Pancreas (tissue), 10 donors: ENCODE results near the gene HSD11B1L. TPM values are rescaled to one million over a fixed set of nuclear protein-coding genes. Genes with fewer than 3 reads are reported as not detected.

Experiments used
- ATAC-seq, 4 donors: fragments of 200-7000 bp; cut with Tn5 transposase; one replicate each; pipeline versions ENCODE4 v1.8.0 to v1.9.1; 2020; ENCODE audit warnings: mild to moderate bottlenecking in 4 of 4, moderate library complexity in 4 of 4
- DNase-seq, 6 donors: peaks; one replicate each; pipeline ENCODE4 v3.0.0-alpha.2; 2020
- FAIRE-seq: peaks from 2 replicates; lab custom pipeline; 2012; peaks lifted over from hg19 to GRCh38; lab: Jason Lieb, UNC
- H3K27ac ChIP-seq, 4 donors: fragments of 200-600 bp; sonication (generic); 1 replicate in 3 of 4; 2 replicates in 1 of 4; pipeline versions ENCODE4 v1.5.0 to v1.8.0; 2020
- H3K27me3 ChIP-seq, 4 donors: fragments of 200-600 bp; one replicate each; pipeline ENCODE4 v1.8.0; 2021
- H3K36me3 ChIP-seq, 3 donors: fragments of 200-600 bp; sonication (generic) in 1 of 3; one replicate each; pipeline versions ENCODE4 v1.5.0 to v1.8.0; 2020 to 2021
- H3K4me1 ChIP-seq, 3 donors: fragments of 200-600 bp; one replicate each; pipeline ENCODE4 v1.8.0; 2021
- H3K4me3 ChIP-seq, 4 donors: fragments of 200-600 bp; sonication (generic) in 2 of 4; one replicate each; pipeline versions ENCODE4 v1.5.0 to v1.8.0; 2020 to 2021
- H3K9me3 ChIP-seq, 4 donors: fragments of 200-600 bp; one replicate each; pipeline ENCODE4 v1.8.0; 2021
- WGBS, 2 donors: extraction: QIAGEN DNeasy Blood & Tissue Kit; methylation state at CpG; one replicate each; pipeline ENCODE4 v1.1.7; 2013; 5-methylcytosine and 5-hydroxymethylcytosine counted together
- intact Hi-C, 3 donors: fragments of 100-400 bp; cut with DNase I; formaldehyde crosslinking; loops; one replicate each; pipeline versions ENCODE4 v1.11.1 to v1.14.2; 2022
- polyA plus RNA-seq, 2 donors: library from polyadenylated mRNA; stranded (reverse); fragments of 200-250 nt; gene quantifications; one replicate each; pipeline ENCODE4 v1.2.3, GENCODE V29; 2013
- total RNA-seq, 6 donors: library from RNA; stranded (reverse); fragmentation: NEBNext Ultra II Directional in 4 of 6; extraction: Animal tissue kit (Norgen Biotek cat#: 25700) in 4 of 6; gene quantifications; one replicate each; pipeline versions ENCODE4 v1.2.1 to v1.2.4, GENCODE V29; 2021 to 2023
- TF ChIP-seq, protein P1 (sequence below), 4 donors: fragments of 200-600 bp; sonication (generic) in 3 of 4; IDR thresholded peaks; one replicate each; pipeline versions ENCODE4 v1.5.0 to v1.8.0; 2021; ENCODE audit warnings: antibody characterized with exemption in 4 of 4
- donor health status: healthy with polysubstance abuse.
- donor health status: DM: no; HTN: no; CAD: no; lungs with moderate emphysema.
- donor health status: DM: no; HTN: no; CAD: no.
- donor health status: control.
- donor health status: control.
- donor health status: Bipolar disorder and iron deficiency.
- donor health status: DM: yes; HTN: yes; CAD: no.
- donor health status: DM: no; HTN: no; CAD: no.
- donor health status: DM: no; HTN: no; CAD: no.
- donor health status: DM: yes; HTN: yes; CAD: no.

Gene HSD11B1L
- total and polyA plus RNA-seq, 8 donors: 2.1 to 16.9 (median 3.9) TPM

DNA sequence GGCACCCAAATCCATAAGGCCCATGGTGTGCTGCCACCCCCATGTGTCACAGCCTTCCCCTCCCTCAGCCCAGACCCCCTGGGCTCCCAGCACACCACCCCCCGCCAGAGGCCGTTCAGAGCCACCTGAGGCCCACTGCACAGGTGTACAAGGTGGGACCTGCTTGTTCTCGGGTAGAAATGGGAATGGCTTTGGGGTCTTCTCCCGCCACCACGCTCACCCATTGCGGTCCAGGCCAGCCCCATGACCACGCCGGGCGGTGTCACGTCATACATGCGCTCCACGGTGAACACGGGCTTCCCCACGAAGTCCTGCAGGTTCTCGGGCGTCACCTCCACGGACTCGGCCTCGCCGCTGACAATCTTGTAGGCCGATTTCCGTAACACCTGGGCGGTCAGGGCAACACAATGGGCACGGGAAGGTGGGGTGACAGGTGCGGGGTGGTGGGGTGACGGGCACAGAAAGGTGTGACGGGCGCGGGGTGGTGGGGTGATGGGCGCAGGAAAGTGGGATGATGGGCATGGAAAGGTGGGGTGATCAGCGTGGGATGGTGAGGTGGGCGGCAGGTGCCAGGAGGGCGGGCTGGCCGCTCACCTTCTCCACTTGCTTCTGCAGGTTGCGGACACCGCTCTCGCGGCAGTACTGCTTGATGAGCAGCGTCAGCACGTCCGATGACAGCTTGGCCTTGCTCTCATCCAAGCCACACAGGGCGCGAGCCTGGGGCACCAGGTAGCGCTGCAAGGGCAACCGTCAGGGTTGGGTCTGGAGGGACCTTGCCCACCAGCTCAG, 13.5 kb downstream of the HSD11B1L start:
- Histone ChIP-seq H3K4me1 (peaks cover 0 to 7% (median 6%) of the 10 kb centered on the region in 3 donors), H3K9me3 (no peaks in the 10 kb centered on the region), H3K4me3 (no peak overlapping the region), H3K27ac (no peak overlapping the region), H3K36me3 (peaks cover 0 to 62% (median 46%) of the 10 kb centered on the region in 3 donors), H3K27me3 (no peaks in the 10 kb centered on the region)
- peak in 4 of 6 donors; percentile 21 to 77 (median 52) for DNase-seq
- TF ChIP-seq, protein P1, sequence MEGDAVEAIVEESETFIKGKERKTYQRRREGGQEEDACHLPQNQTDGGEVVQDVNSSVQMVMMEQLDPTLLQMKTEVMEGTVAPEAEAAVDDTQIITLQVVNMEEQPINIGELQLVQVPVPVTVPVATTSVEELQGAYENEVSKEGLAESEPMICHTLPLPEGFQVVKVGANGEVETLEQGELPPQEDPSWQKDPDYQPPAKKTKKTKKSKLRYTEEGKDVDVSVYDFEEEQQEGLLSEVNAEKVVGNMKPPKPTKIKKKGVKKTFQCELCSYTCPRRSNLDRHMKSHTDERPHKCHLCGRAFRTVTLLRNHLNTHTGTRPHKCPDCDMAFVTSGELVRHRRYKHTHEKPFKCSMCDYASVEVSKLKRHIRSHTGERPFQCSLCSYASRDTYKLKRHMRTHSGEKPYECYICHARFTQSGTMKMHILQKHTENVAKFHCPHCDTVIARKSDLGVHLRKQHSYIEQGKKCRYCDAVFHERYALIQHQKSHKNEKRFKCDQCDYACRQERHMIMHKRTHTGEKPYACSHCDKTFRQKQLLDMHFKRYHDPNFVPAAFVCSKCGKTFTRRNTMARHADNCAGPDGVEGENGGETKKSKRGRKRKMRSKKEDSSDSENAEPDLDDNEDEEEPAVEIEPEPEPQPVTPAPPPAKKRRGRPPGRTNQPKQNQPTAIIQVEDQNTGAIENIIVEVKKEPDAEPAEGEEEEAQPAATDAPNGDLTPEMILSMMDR (IDR thresholded peaks at IDR 0.05): no peak
- 93 to 96% methylated on average over 45 of the region's 45 CpGs for WGBS, 2 donors
- ATAC-seq: no peak
- intact Hi-C loops: no loop called here
- no peak for FAIRE-seq

DNA sequence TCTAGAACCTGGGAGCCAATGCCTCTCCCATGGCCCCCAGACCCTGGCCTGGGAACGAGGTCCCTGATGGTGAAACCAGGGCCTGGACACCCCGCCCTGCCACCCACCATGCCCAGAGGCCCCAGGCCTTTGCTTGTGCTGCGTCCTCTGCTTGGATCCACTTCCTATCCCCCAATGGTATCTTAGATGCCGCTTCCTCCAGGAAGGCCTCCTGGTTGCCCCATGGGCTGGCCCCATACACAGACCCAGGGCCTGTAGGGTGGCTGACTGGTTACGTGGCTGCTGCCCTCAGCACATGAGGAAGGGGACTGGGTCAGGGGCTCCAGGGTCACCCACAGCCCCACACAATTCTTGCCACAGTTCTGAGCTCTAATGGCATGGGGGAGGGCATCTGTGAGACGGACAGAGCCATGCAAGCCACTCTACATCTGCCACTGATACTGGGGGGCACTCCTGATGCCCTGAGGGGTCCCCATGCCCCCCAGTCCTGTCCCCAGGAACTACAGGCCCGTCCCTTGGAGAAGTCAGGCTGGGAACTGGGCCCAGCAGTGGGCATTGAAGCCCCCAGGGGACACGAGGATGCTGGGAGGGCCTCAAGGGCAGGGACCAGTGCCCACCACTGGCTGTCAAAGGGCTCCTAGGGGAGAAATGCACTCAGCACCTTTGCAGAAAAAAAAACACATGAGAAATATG, 14.3 kb downstream of the HSD11B1L start:
- Histone ChIP-seq H3K9me3 (no peaks in the 10 kb centered on the region), H3K27me3 (no peaks in the 10 kb centered on the region), H3K27ac (no peak overlapping the region), H3K36me3 (peaks cover 0 to 70% (median 46%) of the 10 kb centered on the region in 3 donors), H3K4me1 (peaks cover 0 to 7% (median 6%) of the 10 kb centered on the region in 3 donors), H3K4me3 (no peak overlapping the region)
- intact Hi-C loops: no loop called here
- TF ChIP-seq, protein P1 (IDR thresholded peaks at IDR 0.05): no peak
- no peak for FAIRE-seq
- WGBS, 2 donors: 93 to 97% methylated on average over 8 of the region's 8 CpGs
- ATAC-seq: no peak
- no peak for DNase-seq

- Histone ChIP-seq H3K27me3 (no peaks in the 10 kb centered on the region), H3K27ac (no peak overlapping the region), H3K9me3 (no peaks in the 10 kb centered on the region), H3K4me3 (no peak overlapping the region), H3K4me1 (peaks cover 0 to 7% (median 6%) of the 10 kb centered on the region in 3 donors), H3K36me3 (peaks cover 0 to 76% (median 46%) of the 10 kb centered on the region in 3 donors)
- TF ChIP-seq, protein P1 (IDR thresholded peaks at IDR 0.05): no peak
- DNase-seq: peak in 2 of 6 donors; percentile 41 to 56
- FAIRE-seq: no peak
- intact Hi-C loops: no loop called here
- no peak for ATAC-seq
- 85% methylated on average over 28 of the region's 28 CpGs for WGBS, 2 donors
Observed at GRCh38 chr19:5695649-5696195, 14.9 kb downstream of the HSD11B1L start.

DNA sequence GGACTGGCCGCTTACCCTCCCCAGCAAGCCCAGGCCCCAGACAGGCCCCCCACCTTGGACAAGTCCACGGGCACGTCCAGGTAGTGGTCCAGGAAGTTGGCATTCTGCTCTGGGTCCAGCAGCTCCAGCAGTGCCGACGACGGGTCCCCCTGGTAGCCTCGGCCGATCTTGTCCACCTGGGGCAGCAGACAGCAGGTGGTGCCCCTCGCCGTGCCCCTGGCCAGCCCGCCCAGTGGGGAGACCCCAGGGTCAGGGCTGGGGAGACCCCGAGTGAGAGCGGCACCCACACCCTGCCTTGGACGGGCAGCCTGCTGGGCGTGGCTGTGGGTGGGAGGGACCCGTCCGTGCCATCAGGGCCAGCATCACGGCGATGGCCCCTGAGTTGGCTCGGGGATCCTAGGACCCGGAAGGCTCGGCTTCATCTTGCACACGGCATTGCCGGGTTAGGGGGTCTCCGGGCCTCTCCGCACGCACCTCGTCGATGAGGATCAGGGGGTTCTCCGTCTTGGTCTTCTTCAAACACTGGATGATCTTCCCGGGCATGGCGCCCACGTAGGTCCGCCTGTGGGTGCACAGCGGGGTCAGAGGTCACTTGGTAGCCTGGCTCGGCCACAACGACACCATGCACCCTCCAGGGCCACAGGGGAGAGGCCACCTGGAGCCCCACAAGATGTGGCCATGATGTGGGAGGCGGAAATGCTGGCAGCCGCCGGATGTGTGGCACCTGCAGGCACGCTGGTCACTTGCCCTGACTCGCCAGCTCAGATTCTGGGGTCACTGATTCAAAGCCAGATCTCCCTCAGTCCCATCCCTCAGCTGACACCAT, 15.6 kb downstream of the HSD11B1L start:
- Histone ChIP-seq H3K4me1 (peaks cover 0 to 7% (median 6%) of the 10 kb centered on the region in 3 donors), H3K27ac (no peak overlapping the region), H3K27me3 (no peaks in the 10 kb centered on the region), H3K36me3 (peaks cover 0 to 76% (median 46%) of the 10 kb centered on the region in 3 donors), H3K9me3 (no peaks in the 10 kb centered on the region), H3K4me3 (no peak overlapping the region)
- FAIRE-seq (no peak), ATAC-seq (no peak), DNase-seq (peak in 4 of 6 donors; percentile 27 to 85 (median 56))
- TF ChIP-seq, protein P1 (IDR thresholded peaks at IDR 0.05): no peak
- 89 to 92% methylated on average over 41 to 42 of the region's 42 CpGs for WGBS, 2 donors
- intact Hi-C loops: no loop called here
